HG03159 (cell line): ENCODE measurements around the gene CREG2.

Experiments used
- ATAC-seq: cut with Tn5 transposase; IDR thresholded peaks from one replicate; pipeline ENCODE4 v1.9.1; 2021; ENCODE audit warnings: mild to moderate bottlenecking, moderate library complexity; ENCODE audit not compliant: unreplicated experiment

The CREG2 gene

DNA sequence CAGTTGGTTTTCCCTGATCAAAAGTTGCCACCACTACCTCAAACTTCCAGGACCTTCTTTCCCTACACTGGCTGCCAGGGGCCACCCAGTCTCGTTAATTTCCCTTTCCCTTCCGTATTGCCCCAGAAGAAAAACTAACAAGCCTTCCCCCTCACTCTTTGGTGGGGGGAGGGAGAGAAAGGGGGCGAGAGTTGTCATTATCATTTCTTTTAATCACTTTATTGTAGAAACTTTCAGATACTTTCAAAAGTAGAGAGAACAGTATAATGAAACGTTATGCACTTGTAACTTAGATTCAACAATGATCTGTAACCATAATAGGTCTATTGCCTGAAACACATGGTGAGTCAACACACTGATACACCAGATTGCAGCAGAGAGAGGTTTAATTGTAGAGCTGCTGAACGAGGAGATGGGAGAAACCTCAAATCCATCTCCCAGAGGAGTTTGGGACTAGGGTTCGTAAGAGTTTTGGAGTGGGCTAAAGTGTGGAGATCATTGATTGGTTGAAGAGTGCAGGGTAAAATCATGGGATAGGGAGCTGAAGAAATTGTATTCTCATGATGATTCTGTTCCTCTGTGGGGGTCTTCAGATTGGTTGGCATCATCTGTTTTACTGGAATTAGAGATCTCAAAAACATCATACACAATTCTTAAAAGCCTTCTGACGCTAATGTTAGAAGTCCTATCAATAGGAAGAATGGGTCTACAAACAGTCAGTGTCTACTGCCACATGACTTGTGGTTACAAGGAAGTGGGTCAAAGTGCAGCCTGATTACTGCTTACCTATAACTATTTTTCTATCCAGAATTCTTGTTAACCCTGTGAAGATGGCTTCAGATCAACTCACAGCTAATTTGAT is 76.2 kb downstream of the CREG2 start:
- ATAC-seq, result no peak

DNA sequence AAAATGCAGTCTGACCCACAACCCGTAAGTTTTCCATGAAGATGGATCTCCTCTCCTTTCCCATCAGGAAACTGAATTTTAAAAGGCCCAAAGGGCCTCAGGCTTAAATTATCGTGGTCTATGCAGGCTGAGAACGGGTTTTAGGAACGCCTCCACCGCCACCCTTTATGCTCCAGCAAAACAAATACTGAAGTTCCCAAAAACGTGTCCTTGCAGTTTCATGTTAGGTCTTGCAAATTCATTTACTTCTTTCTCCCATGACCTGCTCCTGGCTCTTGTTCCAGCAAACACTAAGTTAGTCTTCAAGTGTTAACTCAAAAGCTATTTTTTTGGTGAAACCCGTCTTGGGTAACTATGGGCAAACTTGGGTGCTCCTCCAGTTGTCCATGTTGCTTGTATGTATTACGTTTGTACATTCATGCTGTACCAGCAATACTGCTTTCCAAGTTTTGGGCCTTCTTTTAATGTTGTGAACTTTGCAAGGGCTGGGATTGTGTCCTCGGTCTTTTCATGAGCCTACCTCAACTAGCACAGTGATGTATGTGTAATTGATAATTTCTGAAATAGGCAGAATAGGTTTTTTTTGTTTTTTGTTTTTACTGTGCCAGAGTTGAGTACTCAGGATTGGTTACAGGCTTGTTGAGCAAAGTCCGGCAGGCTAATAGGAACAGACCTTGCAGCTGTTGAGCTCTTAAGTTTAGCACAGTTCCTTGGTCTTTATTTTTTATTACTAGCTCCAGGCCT is 77.0 kb downstream of the CREG2 start:
- ATAC-seq, result no peak

DNA sequence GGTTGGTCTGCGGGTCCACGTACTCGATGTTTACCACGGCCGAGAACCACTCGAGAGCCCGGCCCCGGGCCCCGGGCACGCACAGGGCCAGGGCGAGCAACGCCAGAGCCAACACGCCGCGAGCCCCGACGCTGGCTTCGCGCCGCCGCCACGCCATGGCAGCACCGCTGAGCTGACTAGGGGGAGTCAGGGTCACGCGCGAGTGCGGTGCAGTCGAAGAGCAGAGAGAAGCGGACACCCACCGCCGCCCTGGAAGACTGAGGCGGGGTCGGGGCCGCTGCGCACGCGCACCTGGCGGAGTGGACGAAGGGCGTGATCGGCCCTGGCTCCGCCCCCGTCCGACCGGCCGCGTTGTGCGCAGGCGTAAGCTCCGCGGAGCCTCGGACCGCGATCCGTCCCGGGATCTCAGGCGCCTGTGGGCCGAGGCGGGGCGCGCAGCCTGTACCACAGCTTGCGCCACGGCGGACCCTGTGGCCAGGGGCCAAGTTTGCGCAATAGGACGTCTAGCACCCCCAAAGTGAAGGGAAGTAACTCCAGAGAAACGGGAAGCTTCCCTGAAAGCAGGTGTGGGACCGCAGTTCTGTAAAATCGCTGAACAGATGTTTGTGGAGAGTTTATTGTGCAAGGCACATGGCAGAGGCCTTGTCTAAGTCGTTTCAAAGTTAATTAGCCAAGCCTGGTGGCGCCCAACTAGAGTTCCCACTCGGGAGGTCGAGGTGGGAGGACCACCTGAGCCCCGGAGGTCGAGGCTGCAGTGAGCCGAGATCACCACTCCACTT is 78.7 kb downstream of the CREG2 start, which contains the start of gene RNF149:
TSS of gene RNF149 (minus strand) at position 270 of the 779 bp plus-strand sequence. CDS start at position 157, 113 bp downstream.
- peak; percentile 56 for ATAC-seq

DNA sequence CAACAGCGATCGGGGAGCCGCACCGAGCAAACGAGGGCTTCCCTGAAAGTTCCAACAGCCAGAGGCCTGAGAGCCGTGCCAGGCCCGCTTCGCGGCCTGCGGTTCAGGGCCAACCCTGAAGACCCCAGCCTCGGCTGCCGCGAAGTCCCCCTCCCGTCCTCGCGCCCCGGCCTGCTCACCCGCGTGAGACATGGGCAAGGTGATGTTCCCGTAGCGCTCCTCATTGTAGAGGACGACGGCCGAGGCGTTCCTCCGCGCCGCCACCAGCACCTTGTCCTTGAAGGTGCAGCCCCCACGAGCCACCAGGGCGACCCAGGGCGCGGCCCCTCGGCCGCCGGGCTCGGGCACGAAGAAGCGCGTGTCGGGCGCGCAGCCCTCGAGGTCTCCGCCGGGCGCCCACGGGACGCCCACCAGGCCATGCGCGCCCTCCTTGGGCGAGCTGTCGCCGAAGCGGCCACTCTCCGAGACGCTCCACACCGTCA is 79.3 kb downstream of the CREG2 start:
- ATAC-seq, result peak; percentile 20

DNA sequence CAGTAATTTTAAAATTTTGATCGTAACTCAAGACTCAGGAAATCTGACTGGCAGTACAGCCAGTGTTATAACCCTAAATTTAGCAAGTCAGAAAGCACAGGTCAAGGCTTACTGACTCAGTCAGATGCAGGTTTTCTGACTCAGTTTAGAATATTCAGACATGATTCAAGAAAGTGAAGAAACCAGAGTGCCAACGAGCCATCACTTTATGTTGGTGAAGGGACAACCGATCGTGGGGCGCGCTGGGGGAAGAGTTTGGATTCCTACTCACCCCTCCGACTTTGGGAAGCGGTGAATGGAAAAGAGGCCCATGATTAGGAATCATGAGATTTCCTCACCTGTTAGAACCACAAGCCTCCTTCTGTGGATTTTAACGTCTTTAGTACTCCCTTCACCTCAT is 79.8 kb downstream of the CREG2 start:
- ATAC-seq, result no peak

DNA sequence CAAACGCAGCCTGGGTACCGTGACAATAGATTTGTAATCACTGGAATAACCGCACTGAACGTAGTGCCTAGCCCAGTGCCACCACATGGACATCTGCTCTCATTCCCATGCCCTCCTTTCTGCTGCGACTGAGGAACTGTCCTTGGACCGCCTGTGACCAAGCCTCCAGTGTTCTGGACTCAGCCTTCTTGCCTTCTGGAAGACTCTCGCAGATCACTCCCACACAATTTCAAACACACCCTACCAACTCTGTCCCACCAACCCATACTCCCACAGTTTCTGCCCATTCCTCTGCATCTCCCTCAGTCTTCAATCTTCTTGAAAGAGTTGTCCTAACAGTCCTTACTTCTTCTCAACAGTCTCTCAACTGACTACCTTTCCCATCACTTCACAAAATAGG is 80.9 kb downstream of the CREG2 start:
- no peak for ATAC-seq

GRCh38 chr2:101305492-101306078 is 81.7 kb downstream of the CREG2 start:
- ATAC-seq, result no peak

DNA sequence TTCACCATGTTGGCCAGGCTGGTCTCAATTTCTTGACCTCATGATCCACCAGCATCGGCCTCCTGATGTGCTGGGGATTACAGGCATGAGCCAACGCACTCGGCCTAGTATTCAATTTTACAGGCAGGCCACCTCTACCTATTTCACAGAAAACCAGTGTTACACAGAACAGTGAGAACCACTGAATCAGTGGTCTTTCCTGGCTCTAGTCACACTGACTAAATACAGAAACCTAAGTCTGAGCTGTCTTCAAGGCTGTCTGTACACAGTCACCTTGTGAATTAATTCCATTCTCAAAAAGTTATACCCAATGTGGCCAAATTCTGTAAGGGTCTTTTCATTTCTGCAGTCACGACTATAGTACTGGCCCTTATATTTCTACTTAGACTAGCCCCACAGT is 82.3 kb downstream of the CREG2 start:
- no peak for ATAC-seq

DNA sequence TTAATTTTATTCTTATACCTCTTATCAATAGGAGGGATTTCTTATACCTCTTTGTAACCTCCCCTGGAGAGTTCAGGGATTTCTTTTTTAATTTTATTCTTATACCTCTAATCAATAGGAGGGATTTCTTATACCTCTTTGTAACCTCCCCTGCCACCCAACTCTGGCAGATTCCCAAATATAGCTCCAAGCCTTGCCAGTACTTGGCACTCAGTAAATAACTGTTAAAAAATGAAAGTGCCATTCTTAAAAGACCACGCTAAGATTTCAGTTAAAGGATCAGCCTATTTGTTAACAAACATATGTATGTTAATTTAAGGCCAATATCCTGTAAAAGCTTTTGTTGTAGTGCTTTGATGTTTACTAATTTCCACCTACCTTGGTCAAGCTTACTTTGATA is 83.6 kb downstream of the CREG2 start:
- ATAC-seq, result no peak

DNA sequence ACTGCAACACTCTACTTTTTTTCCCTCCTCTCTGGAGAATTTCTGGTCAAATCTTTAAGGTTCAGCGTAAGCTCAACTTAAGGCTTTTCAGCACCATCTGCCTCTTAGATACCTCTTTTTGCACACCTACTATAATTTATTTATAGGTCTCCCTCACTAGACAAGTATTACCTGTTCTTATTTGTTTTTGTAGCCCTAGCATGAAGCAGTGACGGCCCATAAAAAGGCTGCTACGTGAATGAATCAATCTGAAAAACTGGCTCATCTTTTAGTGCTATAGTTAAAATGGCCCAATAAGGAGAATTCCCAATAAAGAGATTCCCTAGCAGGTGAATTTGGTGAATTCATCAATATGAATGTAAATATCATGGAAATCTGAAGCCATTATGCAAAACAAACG is 85.3 kb downstream of the CREG2 start:
- no peak for ATAC-seq

DNA sequence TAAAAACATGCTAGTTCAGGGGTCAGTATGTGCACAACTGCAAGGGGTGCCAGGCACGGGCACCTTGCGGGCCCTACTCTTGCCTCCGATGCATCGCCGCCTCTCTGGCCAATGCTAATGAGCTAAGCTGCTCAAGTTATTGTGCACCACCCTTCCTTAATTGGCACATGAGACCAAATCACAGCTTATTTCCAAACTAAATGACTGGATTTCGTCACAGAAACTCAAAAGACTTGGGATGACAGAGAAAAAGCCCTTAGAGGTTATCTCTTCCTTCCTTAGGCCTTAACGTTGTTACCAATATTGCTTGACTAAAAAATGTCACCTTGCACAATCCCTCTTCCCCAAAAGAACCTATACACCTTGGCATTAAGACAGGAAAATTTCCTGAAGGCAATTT is 86.5 kb downstream of the CREG2 start:
- ATAC-seq, result no peak

DNA sequence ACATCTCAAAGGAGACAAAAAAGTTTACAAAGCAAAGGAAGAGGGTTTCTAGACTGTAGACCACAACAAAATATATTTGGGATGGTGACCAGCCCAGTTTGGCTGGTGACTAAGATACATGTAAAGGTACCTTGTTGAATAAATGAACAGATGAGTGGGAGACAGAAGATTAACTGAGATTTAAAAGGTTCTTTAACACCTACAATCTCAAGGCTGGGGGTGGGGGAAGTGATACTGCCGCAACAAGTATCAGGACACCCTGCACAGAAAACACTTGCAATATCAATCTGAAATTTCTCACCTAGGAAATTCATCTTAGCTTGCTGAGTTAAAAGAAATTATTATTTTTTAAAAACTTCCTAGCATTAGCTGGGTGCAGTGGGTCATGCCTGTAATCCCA is 87.1 kb downstream of the CREG2 start:
- no peak for ATAC-seq

DNA sequence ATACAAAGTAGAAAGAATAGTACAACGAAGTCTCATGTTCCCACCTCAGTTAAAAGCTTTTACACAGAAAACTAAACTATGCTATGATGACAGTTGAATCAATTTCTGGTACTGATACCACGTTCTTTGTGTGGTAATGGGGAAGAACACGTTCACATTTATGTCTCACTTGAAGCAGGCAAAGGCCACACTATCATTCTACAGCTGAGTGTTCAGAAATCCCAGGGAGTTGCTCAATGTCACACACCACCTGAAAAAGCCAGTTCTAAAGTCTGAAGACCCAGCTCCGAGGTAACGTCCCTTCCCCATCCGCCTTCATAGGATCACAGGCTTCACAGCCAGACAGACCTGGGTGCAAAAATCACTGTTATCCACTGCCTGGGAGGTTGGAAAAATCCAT is 87.7 kb downstream of the CREG2 start:
- ATAC-seq, result no peak

GRCh38 chr2:101297383-101297782 is 89.9 kb downstream of the CREG2 start:
- ATAC-seq, result no peak

DNA sequence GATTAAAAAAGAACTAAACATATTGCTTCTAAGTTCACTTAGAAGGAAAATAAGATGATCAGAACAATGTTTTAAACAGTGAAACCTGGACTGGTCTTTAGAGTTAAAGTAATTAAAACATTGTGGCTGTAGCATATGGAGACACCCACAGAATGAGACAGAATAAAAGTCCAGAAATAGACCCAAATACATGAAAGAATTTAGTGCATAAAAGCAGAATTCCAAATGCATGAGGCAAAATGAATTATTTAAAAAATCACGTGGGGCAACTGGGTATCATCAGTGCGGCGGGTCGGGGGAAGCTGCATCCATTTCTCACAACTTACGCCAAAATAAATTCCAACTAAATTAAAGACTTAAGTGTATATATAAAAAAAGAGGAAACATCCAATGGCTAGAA is 90.9 kb downstream of the CREG2 start:
- ATAC-seq, result no peak

- ATAC-seq, result no peak
Measured at GRCh38 chr2:101295895-101296294, 91.4 kb downstream of the CREG2 start.
